ENCODE results near the gene CDH13. TPM values are rescaled to one million over a fixed set of nuclear protein-coding genes. Genes with fewer than 3 reads are reported as not detected.
A peak's percentile ranks its signal among the peaks of the same experiment; 100 is the strongest.

CDH13 gene
- total and polyA plus RNA-seq, 2 of the 8 experiments (the other 6 are each of a cell fraction or from before 2014, with no cell fraction given): 2.3 to 2.4 TPM

DNA sequence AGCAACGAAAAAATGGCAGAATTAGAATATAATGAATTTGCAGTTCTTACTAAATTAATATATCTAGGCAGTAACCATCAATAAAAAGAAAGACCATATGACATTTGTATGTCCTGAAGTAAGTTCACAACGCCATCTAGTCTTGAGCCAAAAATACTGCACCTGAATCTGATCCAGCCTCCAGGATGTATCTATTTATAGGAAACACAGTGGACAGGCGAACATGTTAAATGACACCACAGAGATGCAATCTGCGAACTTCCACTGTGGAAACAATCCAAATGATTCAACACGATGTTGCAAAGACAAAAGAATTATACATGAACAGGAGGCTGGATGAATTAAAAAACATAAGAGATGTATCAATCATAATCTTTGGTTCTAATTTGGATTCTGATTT is 197.6 kb downstream of the CDH13 start:
- Histone ChIP-seq H3K23ac (ENCODE audit: insufficient read length) (no peak overlapping the region), H3K4me3 (ENCODE audit: extremely low read depth in 1 of 4, insufficient read depth in 2 of 4, low read depth in 3 of 4, low read length in 4 of 4) (no peak overlapping the region), H4K20me1 (replicated peaks in 1 of 2; ENCODE audit: control insufficient read depth in 1 of 2, insufficient read depth in 2 of 2, low read length in 2 of 2) (no peaks in the 10 kb centered on the region), H3K14ac (ENCODE audit: insufficient read length) (no peak overlapping the region), H2AK5ac (ENCODE audit: low read depth, low read length) (no peak overlapping the region), H3K9me3 (ENCODE audit: insufficient read depth in 2 of 2, low read depth in 1 of 2, low read length in 1 of 2) (peaks cover 0 to 4% of the 10 kb centered on the region in 2 experiments; a peak in 3 of 4 replicates), H3K36me3 (ENCODE audit: control insufficient read depth in 2 of 4, insufficient read depth in 4 of 4, low read length in 3 of 4) (no peaks in the 10 kb centered on the region), H3K79me1 (ENCODE audit: low read depth, low read length) (no peaks in the 10 kb centered on the region), H3K23me2 (ENCODE audit: low read depth, low read length) (no peaks in the 10 kb centered on the region), H2BK15ac (ENCODE audit: low read length) (no peak overlapping the region), H4K8ac (ENCODE audit: extremely low read depth, insufficient read depth, low read length) (no peak overlapping the region), H2BK120ac (replicated peaks; ENCODE audit: low read depth, low read length) (no peak overlapping the region), H2BK12ac (ENCODE audit: low read depth, low read length) (no peak overlapping the region), H2BK20ac (ENCODE audit: low read length) (no peak overlapping the region), H3K4me2 (ENCODE audit: insufficient read depth in 1 of 2, low read depth in 2 of 2, low read length in 2 of 2) (no peak overlapping the region), H3K18ac (ENCODE audit: extremely low read depth, low read length) (no peak overlapping the region), H3K27me3 (replicated peaks in 1 of 4; ENCODE audit: control insufficient read depth in 3 of 4, extremely low read depth in 1 of 4, insufficient read depth in 3 of 4, low read length in 3 of 4) (no peaks in the 10 kb centered on the region), H3K79me2 (ENCODE audit: control insufficient read depth in 1 of 2, insufficient read depth in 2 of 2, low read length in 2 of 2) (no peaks in the 10 kb centered on the region), H4K5ac (ENCODE audit: insufficient read length, low read depth, low read length) (no peak overlapping the region), H2BK5ac (ENCODE audit: low read depth, low read length) (no peak overlapping the region), H3K4me1 (replicated peaks in 1 of 4; ENCODE audit: control insufficient read depth in 3 of 4, insufficient read depth in 4 of 4, low read length in 3 of 4) (peaks cover 0 to 2% (median under 1%) of the 10 kb centered on the region in 4 experiments; a peak in 2 of 7 replicates), H3K9ac (replicated peaks in 1 of 4; ENCODE audit: extremely low read depth in 1 of 4, low read depth in 3 of 4, low read length in 3 of 4) (no peak overlapping the region), H2AFZ (ENCODE audit: low read length) (no peak overlapping the region), H3K4ac (replicated peaks; ENCODE audit: insufficient read length, low read depth, low read length) (no peak overlapping the region), H3K56ac (replicated peaks; ENCODE audit: insufficient read length, low read depth, low read length) (no peak overlapping the region), H4K91ac (replicated peaks; ENCODE audit: insufficient read length, low read length) (no peak overlapping the region), H3K27ac (ENCODE audit: low read depth, low read length) (no peak overlapping the region)
- ChIA-PET CTCF (ENCODE audit: partially characterized antibody) (no interaction called here), POLR2A (ENCODE audit: partially characterized antibody) (no interaction called here)
- DNase-seq (ENCODE audit: low read depth in 1 of 2, low spot score in 2 of 2): no peak
- no peak for TF ChIP-seq SIN3A (conservative IDR thresholded peaks at IDR 0.05 in 1 of 2, IDR thresholded peaks at IDR 0.05 in 1 of 2; ENCODE audit: low read depth in 1 of 2, low read length in 2 of 2)
- TF ChIP-seq RAD21 (IDR thresholded peaks at IDR 0.05 in 1 of 2, conservative IDR thresholded peaks at IDR 0.05 in 1 of 2; ENCODE audit: low read depth in 2 of 2, low read length in 2 of 2): 0 out of 4 replicates have a peak, but pooled peaks of 1 of the 2 experiments have one; percentile 3
- TF ChIP-seq SAP30 (IDR thresholded peaks at IDR 0.05; ENCODE audit: insufficient read depth, insufficient replicate concordance, low read length): no peak
- TF ChIP-seq SUZ12 (IDR thresholded peaks at IDR 0.05; ENCODE audit: low read length): no peak
- no peak for FAIRE-seq
- WGBS, 2 experiments (ENCODE audit: extremely low coverage in 1 of 2, insufficient coverage in 1 of 2, insufficient read length in 1 of 2, insufficient replicate concordance in 2 of 2, low coverage in 1 of 2, low lambda C conversion rate in 2 of 2, missing lambda C conversion rate in 1 of 2): 93% methylated on average over 5 of the region's 5 CpGs; no CpG with 5 or more reads in 1 of the 2 experiments
